GM21737 (cell line): Measurements from ENCODE around the gene PMF1.
A peak's percentile ranks its signal among the peaks of the same experiment; 100 is the strongest.
"Not testable (repeated sequence)": the region's sequence is repeated elsewhere in the genome, so short reads cannot be mapped to it uniquely, and the experiment has no call there.

ENCODE experiments used
- ATAC-seq: cut with Tn5 transposase; IDR thresholded peaks from one replicate; pipeline ENCODE4 v1.9.1; 2021; ENCODE audit warnings: mild to moderate bottlenecking, moderate library complexity; ENCODE audit not compliant: unreplicated experiment

Gene PMF1

GRCh38 chr1:156195853-156196252, 17.0 kb upstream of the PMF1 start:
- no peak for ATAC-seq

GRCh38 chr1:156196445-156196844, 16.4 kb upstream of the PMF1 start:
- no peak for ATAC-seq

GRCh38 chr1:156198831-156199349, 13.9 kb upstream of the PMF1 start:
- ATAC-seq = no peak

GRCh38 chr1:156200044-156200443, 12.8 kb upstream of the PMF1 start:
- no peak for ATAC-seq

- ATAC-seq = no peak
Observed at GRCh38 chr1:156203331-156203730, 9.5 kb upstream of the PMF1 start.

- no peak for ATAC-seq
Observed at GRCh38 chr1:156204686-156205085, 8.1 kb upstream of the PMF1 start.

- no peak for ATAC-seq
Observed at GRCh38 chr1:156211243-156211642, 1.6 kb upstream of the PMF1 start.

GRCh38 chr1:156212130-156212529, 677 bp upstream of the PMF1 start:
- no peak for ATAC-seq

- ATAC-seq = no peak
Observed at GRCh38 chr1:156213644-156213966, 798 bp downstream of the PMF1 start.

- ATAC-seq = no peak
Observed at GRCh38 chr1:156214024-156214748, 1.4 kb downstream of the PMF1 start.

GRCh38 chr1:156216361-156217086, 3.7 kb downstream of the PMF1 start:
- not testable (repeated sequence) for ATAC-seq

GRCh38 chr1:156217871-156218270, 5.1 kb downstream of the PMF1 start:
- ATAC-seq = no peak

GRCh38 chr1:156220226-156220625, 7.4 kb downstream of the PMF1 start:
- ATAC-seq = no peak

- no peak for ATAC-seq
Observed at GRCh38 chr1:156221986-156222692, 9.3 kb downstream of the PMF1 start.

- ATAC-seq = no peak
Observed at GRCh38 chr1:156225677-156226014, 12.8 kb downstream of the PMF1 start.

GRCh38 chr1:156226116-156226538, 13.3 kb downstream of the PMF1 start:
- ATAC-seq = peak; percentile 70

- no peak for ATAC-seq
Observed at GRCh38 chr1:156226782-156227181, 14.0 kb downstream of the PMF1 start.

GRCh38 chr1:156228501-156228900, 15.7 kb downstream of the PMF1 start:
- ATAC-seq = no peak

GRCh38 chr1:156229809-156230472, 17.1 kb downstream of the PMF1 start:
- no peak for ATAC-seq

- ATAC-seq = no peak
Observed at GRCh38 chr1:156230473-156230837, 17.6 kb downstream of the PMF1 start.

GRCh38 chr1:156232201-156232894, 19.5 kb downstream of the PMF1 start:
- no peak for ATAC-seq
